K562 (cell line): ENCODE results near the gene TTBK1. TPM values are rescaled to one million over a fixed set of nuclear protein-coding genes. Genes with fewer than 3 reads are reported as not detected.

ENCODE experiments used
- BACH1 ChIP-seq: fragments of 200-800 bp; sonication (Bioruptor generic); IDR thresholded peaks from 2 replicates; pipeline ENCODE4 v1.6.1; 2016; ENCODE audit warnings: missing genetic modification characterization, missing compliant biosample characterization
- BMI1 ChIP-seq: fragments of 150-350 bp; IDR thresholded peaks from 2 replicates; pipeline ENCODE4 v1.6.1; 2014; ENCODE audit warnings: low read length
- BRCA1 ChIP-seq, 2 experiments: fragments of 450-650 bp in 1 of 2; sonication (generic) in 1 of 2; formaldehyde crosslinking in 1 of 2; IDR thresholded peaks; 2 replicates each; pipeline versions ENCODE4 v1.5.0 to v1.6.1; 2017 to 2020; ENCODE audit warnings: mild to moderate bottlenecking in 1 of 2, missing genetic modification reagents in 1 of 2
- CBFB ChIP-seq: sonication (generic); formaldehyde crosslinking; IDR thresholded peaks from 2 replicates; pipeline ENCODE4 v1.4.0; 2020; ENCODE audit warnings: mild to moderate bottlenecking, missing genetic modification reagents
- CEBPB ChIP-seq: fragments of 450-650 bp; IDR thresholded peaks from 2 replicates; pipeline ENCODE4 v1.6.1; 2016; ENCODE audit warnings: missing genetic modification characterization, missing compliant biosample characterization
- DIDO1 ChIP-seq: fragments of 450-650 bp; IDR thresholded peaks from 2 replicates; pipeline ENCODE4 v1.6.1; 2016; ENCODE audit warnings: low read depth, missing biosample characterization, missing genetic modification characterization
- GABPB2 ChIP-seq: fragments of 250-450 bp; sonication (Bioruptor Pico); conservative IDR thresholded peaks from 2 replicates; pipeline ENCODE4 v1.5.1; 2021; ENCODE audit warnings: mild to moderate bottlenecking
- KDM1A ChIP-seq, 2 experiments: fragments of 450-650 bp; IDR thresholded peaks; 2 replicates each; pipeline ENCODE4 v1.6.1; 2016; ENCODE audit warnings: mild to moderate bottlenecking in 2 of 2
- MBD2 ChIP-seq: sonication (generic); IDR thresholded peaks from 2 replicates; pipeline ENCODE4 v1.6.1; 2016; ENCODE audit warnings: low read depth, borderline replicate concordance
- MEIS2 ChIP-seq: fragments of 450-650 bp; IDR thresholded peaks from 2 replicates; pipeline ENCODE4 v1.6.1; 2014; ENCODE audit warnings: mild to moderate bottlenecking; ENCODE audit not compliant: partially characterized antibody
- NFE2 ChIP-seq: IDR thresholded peaks from 2 replicates; pipeline ENCODE4 v1.6.1; 2014; ENCODE audit warnings: antibody characterized with exemption, low read depth
- PPARD ChIP-seq: fragments of 250-450 bp; sonication (Bioruptor Pico); IDR thresholded peaks from 2 replicates; pipeline ENCODE4 v1.8.0; 2022; ENCODE audit warnings: inconsistent platforms, mild to moderate bottlenecking, moderate library complexity
- PTBP1 ChIP-seq: fragments of 200-400 bp; formaldehyde crosslinking; IDR thresholded peaks from 2 replicates; pipeline ENCODE4 v1.6.1; 2017; ENCODE audit warnings: low read depth, low read length
- PTRF ChIP-seq: fragments of 450-650 bp; IDR thresholded peaks from 2 replicates; pipeline ENCODE4 v1.6.1; 2016; ENCODE audit warnings: mild to moderate bottlenecking, missing genetic modification characterization, missing compliant biosample characterization
- PTTG1 ChIP-seq: fragments of 450-650 bp; IDR thresholded peaks from 2 replicates; pipeline ENCODE4 v1.6.1; 2016; ENCODE audit warnings: low read depth, mild to moderate bottlenecking, missing genetic modification characterization, missing compliant biosample characterization
- SMAD3 ChIP-seq: fragments of 450-650 bp; formaldehyde crosslinking; conservative IDR thresholded peaks from 2 replicates; pipeline ENCODE4 v1.4.0; 2020; ENCODE audit warnings: mild to moderate bottlenecking
- TEAD4 ChIP-seq, 2 experiments: sonication (generic) in 1 of 2; formaldehyde crosslinking in 1 of 2; IDR thresholded peaks; 2 replicates each; pipeline versions ENCODE4 v1.6.1 to v1.8.0; 2012 to 2022; ENCODE audit warnings: borderline replicate concordance in 1 of 2, inconsistent platforms in 1 of 2, low read length in 1 of 2, mild to moderate bottlenecking in 1 of 2, missing genetic modification reagents in 1 of 2
- ZNF174 ChIP-seq: fragments of 250-450 bp; sonication (Bioruptor Pico); IDR thresholded peaks from 2 replicates; pipeline ENCODE4 v1.4.0; 2020; ENCODE audit warnings: mild to moderate bottlenecking
- ZNF644 ChIP-seq: fragments of 200-800 bp; sonication (Bioruptor generic); IDR thresholded peaks from 2 replicates; pipeline ENCODE4 v1.6.1; 2016; ENCODE audit warnings: low read depth, missing genetic modification characterization, missing compliant biosample characterization
- ZNF699 ChIP-seq: fragments of 250-450 bp; sonication (Bioruptor Pico); IDR thresholded peaks from 2 replicates; pipeline ENCODE4 v1.8.0; 2021; ENCODE audit warnings: mild to moderate bottlenecking, moderate library complexity; ENCODE audit not compliant: insufficient replicate concordance
- polyA plus RNA-seq, 8 experiments: library from polyadenylated mRNA; depleted of rRNA in 4 of 8; stranded (reverse) in 5 of 8; unstranded in 3 of 8; fragments of >200 nt; fragmentation: Nextera tagmentation in 2 of 8; fragmentation: Illumina TruSeq in 1 of 8; extraction: Ambion mirVana in 2 of 8; extraction: Trizol in 1 of 8; gene quantifications; 2 replicates each; pipeline versions ENCODE4 v1.2.1 to v1.2.3, GENCODE V29; 2011 to 2014; ENCODE audit warnings: inconsistent platforms in 1 of 8, missing spikeins in 1 of 8
- total RNA-seq, 7 experiments: library from RNA; depleted of rRNA in 6 of 7; stranded (reverse); fragments of >200 nt in 6 of 7; fragmentation: Illumina TruSeq in 2 of 7; extraction: Trizol in 2 of 7; gene quantifications; 2 replicates each; pipeline versions ENCODE4 v1.2.1 to v1.2.3, GENCODE V29; 2011 to 2021; ENCODE audit warnings: low replicate concordance in 1 of 7
- TF ChIP-seq, protein P1 (sequence below): fragments of 450-650 bp; IDR thresholded peaks from 2 replicates; pipeline ENCODE4 v1.7.0; 2016; ENCODE audit warnings: borderline replicate concordance
- TF ChIP-seq, protein P2 (sequence below): sonication (generic); formaldehyde crosslinking; IDR thresholded peaks from 2 replicates; pipeline ENCODE4 v1.8.1; 2022; ENCODE audit warnings: missing genetic modification reagents
- TF ChIP-seq, protein P3 (sequence below): fragments of 200-800 bp; sonication (Bioruptor generic); IDR thresholded peaks from 2 replicates; pipeline ENCODE4 v1.6.1; 2017; ENCODE audit warnings: missing genetic modification characterization, missing compliant biosample characterization
- TF ChIP-seq, protein P4 (sequence below): fragments of 250-450 bp; sonication (Bioruptor Pico); IDR thresholded peaks from 2 replicates; pipeline ENCODE4 v1.9.0; 2021; ENCODE audit warnings: mild to moderate bottlenecking

TTBK1 gene
- total and polyA plus RNA-seq, 9 of the 15 experiments (the other 6 are each of a cell fraction or from before 2014, with no cell fraction given), result not detected

DNA sequence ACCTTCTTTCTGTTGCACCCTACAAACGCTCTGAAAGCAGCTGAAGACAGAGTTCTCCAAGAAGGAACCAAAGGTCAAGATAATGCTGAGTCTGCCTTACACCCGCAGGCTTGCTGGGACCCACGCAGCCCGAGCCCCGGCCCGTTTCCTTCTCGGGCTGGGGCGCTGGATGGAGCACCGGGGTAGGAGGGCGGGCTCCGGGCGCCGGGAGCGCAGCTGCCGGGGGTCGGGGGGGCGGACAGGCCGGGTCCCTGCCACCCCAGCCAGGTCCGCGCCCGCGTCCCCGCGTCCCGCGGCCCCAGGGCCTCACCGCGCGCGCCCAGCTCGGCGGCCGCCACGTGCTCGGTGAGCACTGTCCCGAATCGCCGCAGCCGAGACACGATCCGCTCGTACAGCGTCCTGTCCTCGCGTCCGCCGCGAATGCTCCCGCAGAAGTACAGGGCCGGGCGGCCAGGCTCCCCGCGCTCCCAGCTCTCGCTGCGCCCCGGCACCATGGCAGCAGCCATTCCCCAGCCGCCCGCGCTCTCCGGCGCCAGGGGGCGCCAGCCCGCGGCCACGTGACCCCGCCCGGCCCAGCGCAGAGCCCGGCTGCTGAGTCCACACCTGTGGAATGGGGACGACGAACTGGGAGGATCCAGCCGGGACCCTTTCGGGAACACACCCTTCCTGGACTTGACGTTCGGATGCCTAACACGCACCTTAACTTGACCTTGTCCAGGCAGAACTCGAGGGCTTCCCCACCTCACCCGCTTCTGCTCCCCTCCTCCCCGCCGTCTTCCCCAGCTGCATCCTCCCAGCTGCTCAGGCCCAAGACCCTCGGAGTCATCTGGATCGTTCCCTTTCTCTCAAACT is 14.1 kb upstream of the TTBK1 start, which contains the start of gene DNPH1 (continued):
- TF ChIP-seq BRCA1 (IDR thresholded peaks at IDR 0.05), result no peak
- TF ChIP-seq BRCA1 (CRISPR knock-in tag; IDR thresholded peaks at IDR 0.05), result peak; percentile 90; the same call in 1 of the 2 replicates
- TF ChIP-seq, protein P1, sequence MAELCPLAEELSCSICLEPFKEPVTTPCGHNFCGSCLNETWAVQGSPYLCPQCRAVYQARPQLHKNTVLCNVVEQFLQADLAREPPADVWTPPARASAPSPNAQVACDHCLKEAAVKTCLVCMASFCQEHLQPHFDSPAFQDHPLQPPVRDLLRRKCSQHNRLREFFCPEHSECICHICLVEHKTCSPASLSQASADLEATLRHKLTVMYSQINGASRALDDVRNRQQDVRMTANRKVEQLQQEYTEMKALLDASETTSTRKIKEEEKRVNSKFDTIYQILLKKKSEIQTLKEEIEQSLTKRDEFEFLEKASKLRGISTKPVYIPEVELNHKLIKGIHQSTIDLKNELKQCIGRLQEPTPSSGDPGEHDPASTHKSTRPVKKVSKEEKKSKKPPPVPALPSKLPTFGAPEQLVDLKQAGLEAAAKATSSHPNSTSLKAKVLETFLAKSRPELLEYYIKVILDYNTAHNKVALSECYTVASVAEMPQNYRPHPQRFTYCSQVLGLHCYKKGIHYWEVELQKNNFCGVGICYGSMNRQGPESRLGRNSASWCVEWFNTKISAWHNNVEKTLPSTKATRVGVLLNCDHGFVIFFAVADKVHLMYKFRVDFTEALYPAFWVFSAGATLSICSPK, result no peak
- TF ChIP-seq PPARD (CRISPR knock-in tag), result no peak
- no peak for TF ChIP-seq ZNF699 (CRISPR knock-in tag)
- peak; percentile 38; the same call in 1 of the 2 replicates for TF ChIP-seq ZNF644
- no peak for TF ChIP-seq CEBPB (tag)
- TF ChIP-seq GABPB2 (CRISPR knock-in tag), result no peak
- TF ChIP-seq, protein P2, sequence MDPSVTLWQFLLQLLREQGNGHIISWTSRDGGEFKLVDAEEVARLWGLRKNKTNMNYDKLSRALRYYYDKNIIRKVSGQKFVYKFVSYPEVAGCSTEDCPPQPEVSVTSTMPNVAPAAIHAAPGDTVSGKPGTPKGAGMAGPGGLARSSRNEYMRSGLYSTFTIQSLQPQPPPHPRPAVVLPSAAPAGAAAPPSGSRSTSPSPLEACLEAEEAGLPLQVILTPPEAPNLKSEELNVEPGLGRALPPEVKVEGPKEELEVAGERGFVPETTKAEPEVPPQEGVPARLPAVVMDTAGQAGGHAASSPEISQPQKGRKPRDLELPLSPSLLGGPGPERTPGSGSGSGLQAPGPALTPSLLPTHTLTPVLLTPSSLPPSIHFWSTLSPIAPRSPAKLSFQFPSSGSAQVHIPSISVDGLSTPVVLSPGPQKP (CRISPR knock-in tag), result no peak
- TF ChIP-seq KDM1A (IDR thresholded peaks at IDR 0.05), result no peak
- TF ChIP-seq PTBP1, result 0 out of 2 replicates have a peak, but pooled peaks have one; percentile 6
- TF ChIP-seq CBFB, result no peak; the same call in 1 of the 2 replicates
- TF ChIP-seq MBD2, result peak; percentile 41; the same call in 1 of the 2 replicates
- no peak for TF ChIP-seq ZNF174 (CRISPR knock-in tag)
- TF ChIP-seq MEIS2, result no peak
- TF ChIP-seq, protein P3, sequence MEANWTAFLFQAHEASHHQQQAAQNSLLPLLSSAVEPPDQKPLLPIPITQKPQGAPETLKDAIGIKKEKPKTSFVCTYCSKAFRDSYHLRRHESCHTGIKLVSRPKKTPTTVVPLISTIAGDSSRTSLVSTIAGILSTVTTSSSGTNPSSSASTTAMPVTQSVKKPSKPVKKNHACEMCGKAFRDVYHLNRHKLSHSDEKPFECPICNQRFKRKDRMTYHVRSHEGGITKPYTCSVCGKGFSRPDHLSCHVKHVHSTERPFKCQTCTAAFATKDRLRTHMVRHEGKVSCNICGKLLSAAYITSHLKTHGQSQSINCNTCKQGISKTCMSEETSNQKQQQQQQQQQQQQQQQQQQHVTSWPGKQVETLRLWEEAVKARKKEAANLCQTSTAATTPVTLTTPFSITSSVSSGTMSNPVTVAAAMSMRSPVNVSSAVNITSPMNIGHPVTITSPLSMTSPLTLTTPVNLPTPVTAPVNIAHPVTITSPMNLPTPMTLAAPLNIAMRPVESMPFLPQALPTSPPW (CRISPR knock-in tag), result peak; percentile 62; the same call in 1 of the 2 replicates
- no peak for TF ChIP-seq BMI1
- peak; percentile 33; the same call in 1 of the 2 replicates for TF ChIP-seq NFE2
- no peak for TF ChIP-seq PTTG1 (tag)
- TF ChIP-seq BACH1 (tag), result no peak
- TF ChIP-seq TEAD4 (IDR thresholded peaks at IDR 0.05; ENCODE audit: low read length), result peak; percentile 25
- TF ChIP-seq TEAD4 (CRISPR knock-in tag; IDR thresholded peaks at IDR 0.05; ENCODE audit: borderline replicate concordance), result no peak
- TF ChIP-seq PTRF, result no peak
- TF ChIP-seq SMAD3 (CRISPR knock-in tag), result no peak
- TF ChIP-seq, protein P4, sequence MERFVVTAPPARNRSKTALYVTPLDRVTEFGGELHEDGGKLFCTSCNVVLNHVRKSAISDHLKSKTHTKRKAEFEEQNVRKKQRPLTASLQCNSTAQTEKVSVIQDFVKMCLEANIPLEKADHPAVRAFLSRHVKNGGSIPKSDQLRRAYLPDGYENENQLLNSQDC (CRISPR knock-in tag), result peak; percentile 49; the same call in 1 of the 2 replicates
- TF ChIP-seq DIDO1, result no peak
